Fibroblast of skin of left biceps (primary cell): ENCODE data around the gene AGER.
A peak's percentile ranks its signal among the peaks of the same experiment; 100 is the strongest.
"Not testable (repeated sequence)": the region's sequence is repeated elsewhere in the genome, so short reads cannot be mapped to it uniquely, and the experiment has no call there.

ENCODE experiments used
- DNase-seq, 2 experiments: peaks; one replicate each; pipeline ENCODE4 v3.0.0-alpha.2; 2013; ENCODE audit warnings: low read depth in 2 of 2

The AGER gene

GRCh38 chr6:32198866-32199265 lies 14.8 kb upstream of the AGER start:
- no peak for DNase-seq

- no peak for DNase-seq
These were observed 14.3 kb upstream of the AGER start for GRCh38 chr6:32198345-32198696.

GRCh38 chr6:32196682-32197616 lies 12.9 kb upstream of the AGER start:
- no peak for DNase-seq

- DNase-seq = peak in 1 of 2 experiments; percentile 59
These were observed 12.0 kb upstream of the AGER start for GRCh38 chr6:32195902-32196681.

- DNase-seq = peak; percentile 99 to 100
These were observed 11.5 kb upstream of the AGER start for GRCh38 chr6:32195652-32195901.

- no peak for DNase-seq
These were observed 11.0 kb upstream of the AGER start for GRCh38 chr6:32194825-32195651.

- DNase-seq = no peak
These were observed 10.3 kb upstream of the AGER start for GRCh38 chr6:32194388-32194787.

GRCh38 chr6:32193096-32193495 lies 9.0 kb upstream of the AGER start:
- DNase-seq = not testable (repeated sequence)

GRCh38 chr6:32192608-32193039 lies 8.6 kb upstream of the AGER start, which contains the start of gene GPSM3:
Gene GPSM3 (minus strand): TSS chr6:32192643. CDS start chr6:32192513, 130 bp downstream.
- no peak for DNase-seq

- DNase-seq = no peak
These were observed 7.9 kb upstream of the AGER start for GRCh38 chr6:32191696-32192607.

- no peak for DNase-seq
These were observed 7.0 kb upstream of the AGER start for GRCh38 chr6:32190911-32191677.

GRCh38 chr6:32190054-32190851 lies 6.2 kb upstream of the AGER start, which contains the start of gene PBX2:
Gene PBX2 (minus strand): TSS chr6:32190202. CDS start chr6:32189915, 287 bp downstream.
- DNase-seq = peak; percentile 78 to 84

- DNase-seq = no peak
These were observed 5.6 kb upstream of the AGER start for GRCh38 chr6:32189742-32190053.

GRCh38 chr6:32189069-32189741 lies 5.2 kb upstream of the AGER start:
- DNase-seq = no peak

- no peak for DNase-seq
These were observed 4.5 kb upstream of the AGER start for GRCh38 chr6:32188381-32189068.

- not testable (repeated sequence) for DNase-seq
These were observed 3.8 kb upstream of the AGER start for GRCh38 chr6:32187725-32188380.

GRCh38 chr6:32187009-32187709 lies 3.1 kb upstream of the AGER start:
- DNase-seq = no peak
